MCF 10A (cell line): ENCODE measurements around the gene PTPRK. TPM values are rescaled to one million over a fixed set of nuclear protein-coding genes. Genes with fewer than 3 reads are reported as not detected.
A peak's percentile ranks its signal among the peaks of the same experiment; 100 is the strongest.
"Not testable (repeated sequence)": the region's sequence is repeated elsewhere in the genome, so short reads cannot be mapped to it uniquely, and the experiment has no call there.

Experiments
- BruUV-seq: library from RNA; stranded (reverse); fragments of 400-500 nt; replicated peaks from 2 replicates; lab custom pipeline; 2021; lab: Mats Ljungman, UMichigan
- CTCF ChIA-PET: fragments of 300-600 bp; sonication (Branson Sonifier 250); formaldehyde crosslinking; extraction: SDS; loops from one replicate; lab custom pipeline; 2021; ENCODE audit warnings: antibody characterized with exemption, inconsistent platforms; lab: Yijun Ruan, JAX
- POLR2A ChIA-PET: fragments of 300-600, 350-650 bp; sonication (Branson Sonifier 250); formaldehyde crosslinking; extraction: SDS; loops from one replicate; lab custom pipeline; 2020; ENCODE audit warnings: antibody characterized with exemption, inconsistent platforms; lab: Yijun Ruan, JAX
- DNase-seq: peaks from one replicate; pipeline ENCODE4 v3.0.0-alpha.2; 2018; ENCODE audit not compliant: unreplicated experiment
- H3K27ac Mint-ChIP-seq: one replicate; pipeline ENCODE4 v1.8.0; 2022; ENCODE audit warnings: mild to moderate bottlenecking, low read depth, mixed read lengths; ENCODE audit not compliant: unreplicated experiment
- H3K27me3 Mint-ChIP-seq: one replicate; pipeline ENCODE4 v1.8.0; 2022; ENCODE audit warnings: mixed read lengths; ENCODE audit not compliant: insufficient read depth, unreplicated experiment
- H3K36me3 Mint-ChIP-seq: one replicate; pipeline ENCODE4 v1.8.0; 2022; ENCODE audit warnings: mild to moderate bottlenecking, moderate library complexity, mixed read lengths; ENCODE audit not compliant: insufficient read depth, unreplicated experiment
- H3K4me1 Mint-ChIP-seq: one replicate; pipeline ENCODE4 v1.8.0; 2022; ENCODE audit warnings: mixed read lengths; ENCODE audit not compliant: insufficient read depth, unreplicated experiment
- H3K4me3 Mint-ChIP-seq: one replicate; pipeline ENCODE4 v1.8.0; 2022; ENCODE audit warnings: mild to moderate bottlenecking, moderate library complexity, mixed read lengths; ENCODE audit not compliant: unreplicated experiment
- H3K9me3 Mint-ChIP-seq: one replicate; pipeline ENCODE4 v1.8.0; 2022; ENCODE audit warnings: mixed read lengths; ENCODE audit not compliant: unreplicated experiment
- CTCF ChIP-seq: fragments of 200-600 bp; IDR thresholded peaks from one replicate; pipeline ENCODE4 v1.8.0; 2022; ENCODE audit warnings: antibody characterized with exemption, mild to moderate bottlenecking; ENCODE audit not compliant: unreplicated experiment
- intact Hi-C: fragments of 100-400 bp; cut with micrococcal nuclease; formaldehyde crosslinking; loops from 2 replicates; pipeline ENCODE4 v1.14.1; 2022
- total RNA-seq: library from RNA; stranded (reverse); gene quantifications from 2 replicates; pipeline ENCODE4 v1.2.3, GENCODE V29; 2022

PTPRK gene
- total RNA-seq, 1 experiment from 2014 or later = 50.2 TPM

DNA sequence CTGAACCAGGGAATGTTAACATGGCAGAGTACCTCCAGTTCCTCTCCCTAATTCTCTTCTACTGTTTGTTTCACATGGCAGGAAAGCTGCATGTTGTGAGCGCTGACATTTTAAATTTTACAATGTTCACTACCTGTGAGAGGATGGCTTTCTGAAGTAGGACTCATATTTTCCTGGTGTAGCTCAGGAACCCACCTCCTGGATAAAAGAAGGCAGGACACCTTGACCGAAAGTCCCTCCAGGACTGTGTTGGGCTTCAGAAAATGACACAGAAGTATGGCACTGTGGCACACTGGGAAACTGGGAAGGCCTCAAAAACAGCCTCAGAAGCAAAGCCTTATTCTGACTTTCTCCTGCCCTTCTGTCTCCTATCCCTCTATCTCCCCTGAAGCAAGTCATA, 33.3 kb downstream of the PTPRK start:
- CTCF ChIA-PET = interaction anchor here (0.7 to 0.8 kb wide), 2 partner anchors 10 kb away, joined by 3 read pairs; no protein-coding TSS in a partner anchor
- Mint-ChIP-seq H3K36me3 (no peaks in the 10 kb centered on the region), H3K4me1 (peaks cover 40% of the 10 kb centered on the region), H3K27me3 (no peaks in the 10 kb centered on the region), H3K27ac (peak overlapping the region; percentile 80), H3K4me3 (no peak overlapping the region), H3K9me3 (no peaks in the 10 kb centered on the region)
- TF ChIP-seq CTCF = peak; percentile 25
- intact Hi-C loops = no loop called here
- no peak for DNase-seq
- BruUV-seq = no TSS peak
- POLR2A ChIA-PET = interaction anchor here (0.6 to 1.2 kb wide), 4 partner anchors 21 to 207 kb away, joined by 3 read pairs; no protein-coding TSS in a partner anchor

DNA sequence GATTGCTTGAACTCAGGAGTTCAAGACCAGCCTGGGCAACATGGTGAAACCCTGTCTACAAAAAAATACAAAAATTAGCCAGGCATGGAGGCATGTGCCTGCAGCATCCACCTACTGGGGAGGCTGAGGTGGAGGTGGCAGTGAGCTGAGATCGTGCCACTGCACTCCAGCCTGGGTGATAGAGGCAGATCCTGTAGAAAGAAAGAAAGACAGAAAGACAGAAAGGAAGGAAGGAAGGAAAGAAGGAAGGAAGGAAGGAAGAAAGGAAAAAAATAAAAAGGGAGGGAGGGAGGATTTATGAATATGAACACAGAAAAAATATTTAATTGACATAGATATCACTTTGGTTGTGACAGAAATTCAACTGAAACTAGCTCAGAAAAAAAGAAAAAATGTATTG, 33.8 kb downstream of the PTPRK start:
- ChIA-PET CTCF (interaction anchor here (0.7 to 1.1 kb wide), 3 partner anchors 9 to 200 kb away, joined by 3 read pairs; no protein-coding TSS in a partner anchor), POLR2A (interaction anchor here (0.6 to 1.2 kb wide), 4 partner anchors 21 to 207 kb away, joined by 3 read pairs; no protein-coding TSS in a partner anchor)
- intact Hi-C loops, H3K9me3 Mint-ChIP-seq, H3K4me3 Mint-ChIP-seq, H3K27me3 Mint-ChIP-seq, DNase-seq, BruUV-seq, H3K27ac Mint-ChIP-seq, H3K36me3 Mint-ChIP-seq: not testable (repeated sequence)
- H3K4me1 Mint-ChIP-seq = peaks cover 36% of the 10 kb centered on the region

GRCh38 chr6:128483472-128484135, 36.8 kb downstream of the PTPRK start:
- BruUV-seq = no TSS peak
- POLR2A ChIA-PET = no interaction called here
- H3K27me3 Mint-ChIP-seq = no peaks in the 10 kb centered on the region
- H3K4me3 Mint-ChIP-seq = no peak overlapping the region
- intact Hi-C loops = no loop called here
- H3K36me3 Mint-ChIP-seq = no peaks in the 10 kb centered on the region
- H3K9me3 Mint-ChIP-seq = no peaks in the 10 kb centered on the region
- H3K27ac Mint-ChIP-seq = no peak overlapping the region
- no peak for TF ChIP-seq CTCF
- CTCF ChIA-PET = interaction anchor here (0.6 kb wide), 1 partner anchor 17 kb away, joined by 4 read pairs; no protein-coding TSS in a partner anchor
- H3K4me1 Mint-ChIP-seq = peaks cover 24% of the 10 kb centered on the region
- no peak for DNase-seq

GRCh38 chr6:128482642-128483041, 37.8 kb downstream of the PTPRK start:
- Mint-ChIP-seq H3K36me3 (no peaks in the 10 kb centered on the region), H3K27ac (no peak overlapping the region), H3K4me1 (peaks cover 17% of the 10 kb centered on the region), H3K27me3 (no peaks in the 10 kb centered on the region), H3K4me3 (no peak overlapping the region), H3K9me3 (no peaks in the 10 kb centered on the region)
- ChIA-PET POLR2A (no interaction called here), CTCF (no interaction called here)
- no peak for TF ChIP-seq CTCF
- intact Hi-C loops = no loop called here
- no peak for DNase-seq
- no TSS peak for BruUV-seq
